ENCODE results near the gene ATP10B.

DNA sequence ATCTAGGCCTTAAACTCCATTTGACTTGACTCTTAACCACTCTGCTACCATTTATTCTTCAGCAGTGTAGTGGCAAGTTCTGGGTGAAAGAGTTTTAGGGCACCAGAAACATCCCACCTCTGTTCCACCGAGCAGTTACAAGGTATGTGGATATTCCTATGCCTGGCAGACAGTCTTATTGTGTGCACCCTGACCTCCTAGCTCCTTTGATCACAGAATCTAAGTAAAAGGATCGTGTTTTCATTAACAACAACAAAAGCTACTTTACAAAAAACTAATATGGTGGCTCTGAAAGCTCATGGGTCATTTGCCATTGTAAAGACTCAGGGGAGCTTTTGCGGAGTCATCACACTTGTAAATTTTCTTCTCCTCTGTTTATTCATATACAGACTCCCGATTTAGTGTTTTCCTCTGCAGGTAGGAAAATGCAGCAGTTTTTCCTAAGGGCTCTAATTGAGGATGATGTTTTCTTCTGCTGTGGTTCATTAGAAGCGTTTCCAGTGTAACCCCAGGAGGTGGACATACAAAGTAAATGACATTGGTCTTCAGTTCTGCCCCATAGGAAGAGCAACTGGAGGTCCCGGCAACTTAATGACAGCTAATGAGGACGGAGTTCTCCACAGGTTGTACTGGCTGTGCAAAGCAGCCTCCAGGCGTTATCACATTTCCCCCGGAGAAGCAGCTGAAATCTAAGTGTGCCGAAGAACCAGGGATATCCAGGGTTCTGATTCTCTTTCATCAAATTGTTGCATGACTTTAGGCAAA lies 78.2 kb downstream of the ATP10B start:
- TF ChIP-seq POLR2AphosphoS5 (IDR thresholded peaks at IDR 0.05; ENCODE audit: low read length) (no peak), POLR2A (IDR thresholded peaks at IDR 0.05; ENCODE audit: low read depth, low read length) (no peak), JUND (IDR thresholded peaks at IDR 0.05; ENCODE audit: low read depth, low read length) (no peak), TCF12 (IDR thresholded peaks at IDR 0.05; ENCODE audit: low read depth, low read length) (no peak)

Data from GM12878 (cell line).